Activated CD4-positive, alpha-beta memory T cell treated with anti-CD3 and anti-CD28 coated beads for 36 hours (primary cell): ENCODE results near the gene STAB2. TPM values are rescaled to one million over a fixed set of nuclear protein-coding genes. Genes with fewer than 3 reads are reported as not detected.

Experiments
- CTCF ChIA-PET: fragments of 350-600 bp; sonication (Branson Sonifier 250); formaldehyde crosslinking; loops from one replicate; lab custom pipeline; 2021; ENCODE audit warnings: antibody characterized with exemption, inconsistent platforms; lab: Charles Lee
- POLR2A ChIA-PET: fragments of 350-600 bp; sonication (Branson Sonifier 250); formaldehyde crosslinking; loops from one replicate; lab custom pipeline; 2021; ENCODE audit warnings: antibody characterized with exemption; lab: Charles Lee
- DNase-seq: peaks from one replicate; pipeline ENCODE4 v3.0.0-alpha.2; 2020
- H3K27ac Mint-ChIP-seq: one replicate; pipeline ENCODE4 v1.8.0; 2021; ENCODE audit warnings: mixed read lengths
- H3K27me3 Mint-ChIP-seq: one replicate; pipeline ENCODE4 v1.8.0; 2021; ENCODE audit warnings: mixed read lengths
- H3K36me3 Mint-ChIP-seq: one replicate; pipeline ENCODE4 v1.8.0; 2021; ENCODE audit warnings: mixed read lengths
- H3K4me1 Mint-ChIP-seq: one replicate; pipeline ENCODE4 v1.8.0; 2021; ENCODE audit warnings: low read depth, mixed read lengths
- H3K4me3 Mint-ChIP-seq: one replicate; pipeline ENCODE4 v1.8.0; 2021; ENCODE audit warnings: mild to moderate bottlenecking, mixed read lengths
- H3K9me3 Mint-ChIP-seq: one replicate; pipeline ENCODE4 v1.8.0; 2021; ENCODE audit warnings: mixed read lengths
- intact Hi-C: fragments of 100-400 bp; cut with micrococcal nuclease; formaldehyde crosslinking; loops from one replicate; pipeline ENCODE4 v1.15.1; 2023
- total RNA-seq, 2 experiments: library from RNA; stranded (reverse); gene quantifications; one replicate each; pipeline ENCODE4 v1.2.3, GENCODE V29; 2021

STAB2 gene
- total RNA-seq, 2 experiments from 2014 or later = not detected

GRCh38 chr12:103557628-103558010, 29.5 kb upstream of the STAB2 start:
- intact Hi-C loops = no loop called here
- CTCF ChIA-PET = no interaction called here
- no peak overlapping the region for H3K27ac Mint-ChIP-seq

GRCh38 chr12:103558879-103559278, 28.2 kb upstream of the STAB2 start:
- ChIA-PET POLR2A (no interaction called here), CTCF (no interaction called here)
- Mint-ChIP-seq H3K4me3 (no peak overlapping the region), H3K4me1 (no peaks in the 10 kb centered on the region), H3K36me3 (no peaks in the 10 kb centered on the region), H3K27ac (no peak overlapping the region), H3K9me3 (no peaks in the 10 kb centered on the region), H3K27me3 (peaks cover 11% of the 10 kb centered on the region)
- no peak for DNase-seq
- intact Hi-C loops = no loop called here

More at GRCh38 chr12:103557628-103558010, 29.5 kb upstream of the STAB2 start:
- Mint-ChIP-seq H3K36me3 (no peaks in the 10 kb centered on the region), H3K4me1 (no peaks in the 10 kb centered on the region), H3K27me3 (peaks cover 13% of the 10 kb centered on the region), H3K4me3 (no peak overlapping the region), H3K9me3 (no peaks in the 10 kb centered on the region)
- POLR2A ChIA-PET = no interaction called here
- DNase-seq = no peak

DNA sequence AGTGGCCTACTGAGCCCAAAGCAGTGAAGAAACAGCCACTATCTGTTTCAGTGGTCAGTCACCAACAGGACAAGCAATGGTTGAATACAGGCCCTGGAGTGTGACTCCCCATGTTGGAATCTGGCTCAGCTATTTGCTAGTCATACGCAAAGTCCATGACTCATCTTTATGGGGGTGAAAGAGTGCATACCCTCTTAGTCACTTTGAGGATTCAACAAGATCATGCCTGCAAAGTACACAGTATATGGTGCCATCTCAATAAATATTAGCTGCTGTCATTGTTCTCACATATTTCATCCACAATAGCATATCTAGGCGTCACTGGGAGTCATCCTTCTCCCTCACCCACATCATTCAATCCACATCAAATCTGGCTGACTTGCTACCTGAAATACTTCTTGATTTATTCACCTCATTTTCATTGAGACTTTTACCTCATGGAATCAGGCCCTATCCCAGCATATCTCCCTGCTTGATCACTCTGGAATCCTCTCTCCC, 26.4 kb upstream of the STAB2 start:
- intact Hi-C loops = no loop called here
- DNase-seq = no peak
- Mint-ChIP-seq H3K4me1 (no peaks in the 10 kb centered on the region), H3K36me3 (no peaks in the 10 kb centered on the region), H3K4me3 (no peak overlapping the region), H3K27me3 (peaks cover 9% of the 10 kb centered on the region), H3K27ac (no peak overlapping the region), H3K9me3 (peaks cover 9% of the 10 kb centered on the region)
- ChIA-PET CTCF (interaction anchor here (1.3 kb wide), 1 partner anchor 612 kb away, joined by 3 read pairs; no protein-coding TSS in a partner anchor), POLR2A (no interaction called here)

DNA sequence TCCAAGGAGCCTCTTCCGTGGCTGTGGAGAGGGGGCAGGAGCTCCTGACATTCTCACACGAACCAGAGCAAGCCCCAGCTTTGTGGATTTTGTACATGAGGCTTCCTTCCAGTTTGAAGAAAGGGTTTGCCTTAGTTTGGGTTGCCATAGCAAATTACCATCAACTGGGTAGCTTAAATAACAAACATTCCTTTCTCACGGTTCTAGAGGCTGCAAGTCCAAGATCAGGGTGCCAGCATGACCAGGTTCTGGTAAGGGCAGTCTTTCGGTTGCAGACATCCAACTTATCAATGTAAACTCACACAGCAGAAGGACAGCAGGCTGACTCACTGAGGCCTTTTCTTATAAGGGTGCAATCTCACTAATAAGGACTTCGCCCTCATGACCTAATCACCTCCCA, 25.9 kb upstream of the STAB2 start:
- H3K27ac Mint-ChIP-seq = no peak overlapping the region
- no peak overlapping the region for H3K4me3 Mint-ChIP-seq
- H3K9me3 Mint-ChIP-seq = peaks cover 15% of the 10 kb centered on the region
- ChIA-PET POLR2A (no interaction called here), CTCF (interaction anchor here (1.3 kb wide), 1 partner anchor 612 kb away, joined by 3 read pairs; no protein-coding TSS in a partner anchor)
- H3K27me3 Mint-ChIP-seq = peaks cover 9% of the 10 kb centered on the region
- peaks cover 2% of the 10 kb centered on the region for H3K36me3 Mint-ChIP-seq
- DNase-seq = no peak
- intact Hi-C loops = no loop called here
- no peaks in the 10 kb centered on the region for H3K4me1 Mint-ChIP-seq

DNA sequence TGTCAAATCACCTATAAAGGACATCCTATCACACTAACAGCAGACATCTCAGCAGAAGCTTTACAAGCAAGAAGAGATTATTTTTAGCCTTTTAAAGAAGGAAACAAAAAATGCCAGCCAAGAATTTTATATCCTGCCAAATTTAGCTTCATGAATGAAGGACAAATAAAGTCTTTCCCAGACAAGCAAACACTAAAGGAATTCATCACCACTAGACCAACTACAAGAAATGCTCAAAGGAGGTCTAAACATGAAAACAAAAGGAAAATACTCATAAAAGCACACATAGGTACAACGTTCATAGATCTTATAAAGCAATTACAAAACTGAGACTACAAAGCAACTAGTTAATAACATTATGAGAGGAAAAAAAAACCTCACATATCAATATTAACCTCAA, 20.7 kb upstream of the STAB2 start:
- H3K4me1 Mint-ChIP-seq = no peaks in the 10 kb centered on the region
- POLR2A ChIA-PET = no interaction called here
- H3K27ac Mint-ChIP-seq = no peak overlapping the region
- peaks cover 28% of the 10 kb centered on the region for H3K9me3 Mint-ChIP-seq
- H3K4me3 Mint-ChIP-seq = no peak overlapping the region
- DNase-seq = no peak
- H3K27me3 Mint-ChIP-seq = peaks cover 35% of the 10 kb centered on the region
- peaks cover 2% of the 10 kb centered on the region for H3K36me3 Mint-ChIP-seq
- intact Hi-C loops = no loop called here
- CTCF ChIA-PET = interaction anchor here (1.3 kb wide), 1 partner anchor 18 kb away, joined by 5 read pairs; no protein-coding TSS in a partner anchor

DNA sequence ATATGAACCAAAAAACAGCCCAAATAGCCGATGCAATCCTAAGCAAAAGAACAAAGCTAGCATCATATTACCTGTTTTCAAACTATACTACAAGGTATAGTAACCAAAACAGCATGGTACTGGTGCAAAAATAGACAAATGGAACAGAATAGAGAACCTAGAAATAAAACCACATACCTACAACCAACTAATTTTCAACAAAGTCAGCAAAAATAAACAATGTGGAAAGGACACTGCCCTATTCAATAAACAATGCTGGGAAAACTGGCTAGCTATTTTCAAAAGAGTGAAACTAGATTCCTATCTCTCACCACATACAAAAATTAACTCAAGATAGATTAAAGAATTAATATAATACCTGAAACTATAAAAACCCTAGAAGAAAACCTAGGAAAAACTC, 17.8 kb upstream of the STAB2 start:
- H3K9me3 Mint-ChIP-seq = peaks cover 28% of the 10 kb centered on the region
- POLR2A ChIA-PET = no interaction called here

DNA sequence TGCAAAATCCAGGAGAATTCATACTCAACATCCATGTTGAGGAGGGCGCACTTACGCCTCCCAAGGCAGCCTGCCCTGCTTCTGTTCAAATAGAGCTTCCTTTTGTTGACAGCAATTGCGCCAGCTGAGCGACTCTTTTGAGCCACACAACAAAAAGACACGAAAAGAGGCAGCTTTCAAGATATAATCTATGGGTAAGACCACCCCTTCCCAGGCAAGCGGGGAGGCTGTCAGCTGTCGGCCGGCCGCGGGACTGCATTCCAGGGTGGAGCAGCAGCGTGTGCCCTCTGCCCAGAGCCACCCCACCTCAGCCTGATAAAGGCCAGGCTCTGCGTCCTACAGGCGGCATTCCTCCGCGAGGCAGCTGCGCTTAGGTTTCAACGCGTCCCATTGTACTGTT, 15.8 kb upstream of the STAB2 start:
- Mint-ChIP-seq H3K27ac (no peak overlapping the region), H3K4me3 (no peak overlapping the region), H3K9me3 (peaks cover 12% of the 10 kb centered on the region), H3K27me3 (peaks cover 52% of the 10 kb centered on the region), H3K4me1 (no peaks in the 10 kb centered on the region), H3K36me3 (no peaks in the 10 kb centered on the region)
- no peak for DNase-seq
- POLR2A ChIA-PET = no interaction called here
- CTCF ChIA-PET = no interaction called here
- intact Hi-C loops = no loop called here

More for the DNA sequence above, 17.8 kb upstream of the STAB2 start:
- no peak overlapping the region for H3K4me3 Mint-ChIP-seq
- H3K27ac Mint-ChIP-seq = no peak overlapping the region
- peaks cover 42% of the 10 kb centered on the region for H3K27me3 Mint-ChIP-seq
- CTCF ChIA-PET = interaction anchor here (0.7 kb wide), 1 partner anchor 299 kb away, joined by 4 read pairs; no protein-coding TSS in a partner anchor
- H3K36me3 Mint-ChIP-seq = peaks cover 2% of the 10 kb centered on the region
- no peaks in the 10 kb centered on the region for H3K4me1 Mint-ChIP-seq
- intact Hi-C loops = no loop called here
- DNase-seq = no peak

DNA sequence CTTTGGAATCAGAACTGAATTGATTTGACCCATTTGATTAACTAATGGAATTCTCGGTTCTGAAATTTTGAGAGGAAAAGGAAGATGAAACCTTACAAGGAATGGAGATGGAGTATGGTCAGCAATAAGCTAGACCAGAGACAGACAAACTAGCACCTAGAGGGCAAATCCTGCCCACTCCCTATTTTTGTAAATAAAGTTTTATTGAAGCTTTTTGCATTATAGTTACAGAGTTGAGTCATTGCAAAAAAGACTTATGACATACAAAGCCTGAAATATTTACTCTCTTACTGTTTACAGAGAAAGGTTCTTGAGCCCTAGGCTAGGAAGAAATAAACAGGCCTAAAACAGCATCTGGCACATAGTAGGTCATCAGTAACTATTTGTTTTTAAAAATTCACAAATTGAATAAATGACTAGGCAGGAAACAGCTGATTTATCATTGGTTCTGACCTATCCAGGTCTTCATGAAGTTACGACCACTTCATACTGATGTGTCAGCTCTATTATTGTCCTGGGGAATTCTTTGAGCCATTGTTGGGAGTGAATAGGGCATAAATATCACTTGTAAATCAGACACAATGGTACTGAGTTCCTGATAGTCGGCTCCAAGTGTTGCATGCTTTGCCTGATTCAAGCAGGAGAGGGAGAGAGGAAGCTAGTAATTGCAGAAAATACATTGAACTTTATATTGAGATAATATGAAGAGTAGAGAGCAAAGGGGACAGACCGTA, 14.6 kb upstream of the STAB2 start:
- Mint-ChIP-seq H3K4me1 (no peaks in the 10 kb centered on the region), H3K27me3 (peaks cover 45% of the 10 kb centered on the region), H3K27ac (no peak overlapping the region), H3K36me3 (no peaks in the 10 kb centered on the region), H3K4me3 (no peak overlapping the region), H3K9me3 (peaks cover 2% of the 10 kb centered on the region)
- intact Hi-C loops = no loop called here
- no peak for DNase-seq
- POLR2A ChIA-PET = no interaction called here
- CTCF ChIA-PET = no interaction called here

GRCh38 chr12:103573185-103573584, 13.9 kb upstream of the STAB2 start:
- POLR2A ChIA-PET = no interaction called here
- Mint-ChIP-seq H3K27ac (no peak overlapping the region), H3K4me3 (no peak overlapping the region), H3K27me3 (peaks cover 40% of the 10 kb centered on the region), H3K4me1 (no peaks in the 10 kb centered on the region), H3K36me3 (no peaks in the 10 kb centered on the region), H3K9me3 (no peaks in the 10 kb centered on the region)
- intact Hi-C loops = no loop called here
- no peak for DNase-seq
- CTCF ChIA-PET = no interaction called here

DNA sequence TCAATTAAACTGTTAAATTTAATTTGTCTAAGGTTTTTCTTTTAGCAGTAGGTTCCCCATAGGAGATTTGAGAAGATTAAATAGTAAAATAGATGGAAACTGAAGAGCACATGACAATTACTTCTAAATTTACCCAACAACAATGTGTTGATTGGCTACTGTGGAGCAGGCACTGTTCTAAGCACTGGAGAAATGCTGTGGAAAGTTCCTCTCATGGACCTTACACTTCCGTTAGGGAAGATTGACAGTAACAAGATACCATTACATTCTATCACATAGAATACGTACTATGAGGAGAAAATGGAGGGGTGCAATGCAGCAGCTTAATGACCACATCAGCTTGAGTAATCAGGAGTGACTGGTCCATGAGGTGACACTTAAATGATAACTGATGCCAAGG, 8.1 kb upstream of the STAB2 start:
- POLR2A ChIA-PET = no interaction called here
- no peak for DNase-seq
- Mint-ChIP-seq H3K27ac (no peak overlapping the region), H3K4me1 (no peaks in the 10 kb centered on the region), H3K36me3 (no peaks in the 10 kb centered on the region), H3K9me3 (no peaks in the 10 kb centered on the region), H3K4me3 (no peak overlapping the region), H3K27me3 (peaks cover 12% of the 10 kb centered on the region)
- CTCF ChIA-PET = interaction anchor here (1.1 kb wide), 1 partner anchor 9 kb away, joined by 3 read pairs; no protein-coding TSS in a partner anchor
- intact Hi-C loops = no loop called here

GRCh38 chr12:103580026-103580425, 7.0 kb upstream of the STAB2 start:
- no peak for DNase-seq

GRCh38 chr12:103583008-103583407, 4.1 kb upstream of the STAB2 start:
- DNase-seq = no peak
- H3K27ac Mint-ChIP-seq = no peak overlapping the region
- intact Hi-C loops = no loop called here
- H3K9me3 Mint-ChIP-seq = no peaks in the 10 kb centered on the region
- no peak overlapping the region for H3K4me3 Mint-ChIP-seq
- no peaks in the 10 kb centered on the region for H3K4me1 Mint-ChIP-seq
- CTCF ChIA-PET = interaction anchor here (0.8 kb wide), 1 partner anchor 35 kb away, joined by 3 read pairs; no protein-coding TSS in a partner anchor
- POLR2A ChIA-PET = no interaction called here
- peaks cover 1% of the 10 kb centered on the region for H3K27me3 Mint-ChIP-seq
- H3K36me3 Mint-ChIP-seq = no peaks in the 10 kb centered on the region

More at GRCh38 chr12:103580026-103580425, 7.0 kb upstream of the STAB2 start:
- intact Hi-C loops = no loop called here
- no peaks in the 10 kb centered on the region for H3K9me3 Mint-ChIP-seq
- H3K27me3 Mint-ChIP-seq = peaks cover 9% of the 10 kb centered on the region
- CTCF ChIA-PET = interaction anchor here (1.1 kb wide), 1 partner anchor 8 kb away, joined by 3 read pairs; no protein-coding TSS in a partner anchor
- no peaks in the 10 kb centered on the region for H3K36me3 Mint-ChIP-seq
- H3K27ac Mint-ChIP-seq = no peak overlapping the region
- H3K4me3 Mint-ChIP-seq = no peak overlapping the region
- no peaks in the 10 kb centered on the region for H3K4me1 Mint-ChIP-seq
- POLR2A ChIA-PET = no interaction called here
